PC-3 (cell line): ENCODE results near the gene STRBP.

Source experiments
- EZH2 ChIP-seq: fragments of 300-600 bp; sonication (generic); IDR thresholded peaks from one replicate; pipeline ENCODE4 v1.6.1; 2017; ENCODE audit warnings: antibody characterized with exemption, mild to moderate bottlenecking, low read length; ENCODE audit not compliant: unreplicated experiment
- TF ChIP-seq, protein P1 (sequence below): fragments of 300-600 bp; sonication (generic); conservative IDR thresholded peaks from 2 replicates; pipeline ENCODE4 v1.5.1; 2017; ENCODE audit warnings: antibody characterized with exemption, low read depth, mild to moderate bottlenecking, low read length

DNA sequence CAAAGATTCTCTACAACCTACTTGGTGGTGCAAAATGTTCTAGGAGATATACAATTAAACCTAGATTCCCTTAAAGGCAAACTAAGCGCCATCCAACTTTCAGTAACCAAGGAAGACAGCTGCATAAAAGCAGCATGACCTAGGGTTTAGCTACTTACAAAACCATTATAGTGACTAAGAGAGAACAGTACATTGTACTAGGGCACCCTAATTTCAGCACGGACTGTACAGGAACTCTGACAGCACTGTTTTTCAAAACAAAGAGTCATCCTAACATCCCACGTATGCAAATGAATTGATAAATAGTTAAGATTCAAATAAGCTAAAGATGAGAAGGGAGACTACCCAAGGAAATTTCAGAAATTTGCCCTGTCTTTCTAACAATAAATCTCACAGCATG is 30.0 kb downstream of the STRBP start:
- TF ChIP-seq, protein P1, sequence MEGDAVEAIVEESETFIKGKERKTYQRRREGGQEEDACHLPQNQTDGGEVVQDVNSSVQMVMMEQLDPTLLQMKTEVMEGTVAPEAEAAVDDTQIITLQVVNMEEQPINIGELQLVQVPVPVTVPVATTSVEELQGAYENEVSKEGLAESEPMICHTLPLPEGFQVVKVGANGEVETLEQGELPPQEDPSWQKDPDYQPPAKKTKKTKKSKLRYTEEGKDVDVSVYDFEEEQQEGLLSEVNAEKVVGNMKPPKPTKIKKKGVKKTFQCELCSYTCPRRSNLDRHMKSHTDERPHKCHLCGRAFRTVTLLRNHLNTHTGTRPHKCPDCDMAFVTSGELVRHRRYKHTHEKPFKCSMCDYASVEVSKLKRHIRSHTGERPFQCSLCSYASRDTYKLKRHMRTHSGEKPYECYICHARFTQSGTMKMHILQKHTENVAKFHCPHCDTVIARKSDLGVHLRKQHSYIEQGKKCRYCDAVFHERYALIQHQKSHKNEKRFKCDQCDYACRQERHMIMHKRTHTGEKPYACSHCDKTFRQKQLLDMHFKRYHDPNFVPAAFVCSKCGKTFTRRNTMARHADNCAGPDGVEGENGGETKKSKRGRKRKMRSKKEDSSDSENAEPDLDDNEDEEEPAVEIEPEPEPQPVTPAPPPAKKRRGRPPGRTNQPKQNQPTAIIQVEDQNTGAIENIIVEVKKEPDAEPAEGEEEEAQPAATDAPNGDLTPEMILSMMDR, result no peak
- no peak for TF ChIP-seq EZH2
